Measurements from ENCODE around the gene KNDC1. TPM values are rescaled to one million over a fixed set of nuclear protein-coding genes. Genes with fewer than 3 reads are reported as not detected.

Gene KNDC1
- total and polyA plus RNA-seq, 2 donors (not counting 3 experiments of a cell fraction or from before 2014, with no cell fraction given), result not detected

GRCh38 chr10:133183646-133184378 lies 23.8 kb downstream of the KNDC1 start:
- no peaks in the 10 kb centered on the region for H3K9me1 ChIP-seq (replicated peaks; ENCODE audit: control insufficient read depth, extremely low read depth, insufficient read depth, low read length)
- H3K27me3 ChIP-seq (ENCODE audit: control insufficient read depth in 2 of 2, insufficient read depth in 2 of 2, low read length in 2 of 2), result no peaks in the 10 kb centered on the region
- H2AFZ ChIP-seq (ENCODE audit: low read depth, low read length), result no peak overlapping the region
- no peak for FAIRE-seq
- TF ChIP-seq FOS (IDR thresholded peaks at IDR 0.05; ENCODE audit: borderline replicate concordance, insufficient read depth, low read length) (no peak), EZH2 (IDR thresholded peaks at IDR 0.05; ENCODE audit: borderline replicate concordance, low read depth, low read length, severe bottlenecking) (no peak), MYC (IDR thresholded peaks at IDR 0.05; ENCODE audit: low read depth, low read length) (no peak), JUN (IDR thresholded peaks at IDR 0.05; ENCODE audit: borderline replicate concordance, insufficient read depth, insufficient read length, low read depth) (no peak), GATA2 (IDR thresholded peaks at IDR 0.05; ENCODE audit: insufficient read depth, insufficient read length, low read depth, low read length) (no peak), POLR2AphosphoS5 (IDR thresholded peaks at IDR 0.05; ENCODE audit: insufficient read depth, low read depth, low read length) (no peak), POLR2A (IDR thresholded peaks at IDR 0.05; ENCODE audit: low read depth, low read length) (no peak)
- TF ChIP-seq, protein P1, sequence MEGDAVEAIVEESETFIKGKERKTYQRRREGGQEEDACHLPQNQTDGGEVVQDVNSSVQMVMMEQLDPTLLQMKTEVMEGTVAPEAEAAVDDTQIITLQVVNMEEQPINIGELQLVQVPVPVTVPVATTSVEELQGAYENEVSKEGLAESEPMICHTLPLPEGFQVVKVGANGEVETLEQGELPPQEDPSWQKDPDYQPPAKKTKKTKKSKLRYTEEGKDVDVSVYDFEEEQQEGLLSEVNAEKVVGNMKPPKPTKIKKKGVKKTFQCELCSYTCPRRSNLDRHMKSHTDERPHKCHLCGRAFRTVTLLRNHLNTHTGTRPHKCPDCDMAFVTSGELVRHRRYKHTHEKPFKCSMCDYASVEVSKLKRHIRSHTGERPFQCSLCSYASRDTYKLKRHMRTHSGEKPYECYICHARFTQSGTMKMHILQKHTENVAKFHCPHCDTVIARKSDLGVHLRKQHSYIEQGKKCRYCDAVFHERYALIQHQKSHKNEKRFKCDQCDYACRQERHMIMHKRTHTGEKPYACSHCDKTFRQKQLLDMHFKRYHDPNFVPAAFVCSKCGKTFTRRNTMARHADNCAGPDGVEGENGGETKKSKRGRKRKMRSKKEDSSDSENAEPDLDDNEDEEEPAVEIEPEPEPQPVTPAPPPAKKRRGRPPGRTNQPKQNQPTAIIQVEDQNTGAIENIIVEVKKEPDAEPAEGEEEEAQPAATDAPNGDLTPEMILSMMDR (IDR thresholded peaks at IDR 0.05; ENCODE audit: extremely low read depth in 1 of 2, insufficient read depth in 1 of 2, low read depth in 1 of 2, low read length in 2 of 2), result no peak
- TF ChIP-seq, protein P2, sequence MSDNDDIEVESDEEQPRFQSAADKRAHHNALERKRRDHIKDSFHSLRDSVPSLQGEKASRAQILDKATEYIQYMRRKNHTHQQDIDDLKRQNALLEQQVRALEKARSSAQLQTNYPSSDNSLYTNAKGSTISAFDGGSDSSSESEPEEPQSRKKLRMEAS (IDR thresholded peaks at IDR 0.05; ENCODE audit: insufficient read depth, insufficient read length), result no peak
- H3K4me3 ChIP-seq (replicated peaks in 1 of 3; ENCODE audit: insufficient read depth in 1 of 3, low read depth in 1 of 3, low read length in 3 of 3), result no peak overlapping the region
- intact Hi-C loops (cut with micrococcal nuclease) (no loop called here), dilution Hi-C loops (cut with MboI; ENCODE audit: extremely low pct_ligation_motif_present, low sequenced_read_pairs) (no loop called here)
- no peaks in the 10 kb centered on the region for H3K4me1 ChIP-seq (ENCODE audit: control insufficient read depth, extremely low read depth, insufficient read depth, low read length)
- no peak for DNase-seq (ENCODE audit: low read depth, low spot score)
- POLR2A ChIA-PET, result no interaction called here
- no peaks in the 10 kb centered on the region for H3K36me3 ChIP-seq (ENCODE audit: control insufficient read depth in 2 of 2, extremely low read depth in 1 of 2, insufficient read depth in 2 of 2, low read length in 2 of 2)
- no peaks in the 10 kb centered on the region for H3K9me3 ChIP-seq (replicated peaks; ENCODE audit: control insufficient read depth, insufficient read depth, low read length)
- BruUV-seq (replicated peaks), result no TSS peak
- H3K4me2 ChIP-seq (ENCODE audit: insufficient read depth, low read length), result no peak overlapping the region
- CTCF ChIA-PET, result no interaction called here
- H3K9ac ChIP-seq (replicated peaks; ENCODE audit: extremely low read depth, insufficient read depth, low read length), result no peak overlapping the region
- no peaks in the 10 kb centered on the region for H3K79me2 ChIP-seq (ENCODE audit: control insufficient read depth, insufficient read depth, low read length)
- no peaks in the 10 kb centered on the region for H4K20me1 ChIP-seq (replicated peaks; ENCODE audit: control insufficient read depth, extremely low read depth, insufficient read depth, low read length)
- no peak overlapping the region for H3K27ac ChIP-seq (ENCODE audit: insufficient read depth, low read depth, low read length)
